Measurements from ENCODE around the gene NUP93.

The NUP93 gene

DNA sequence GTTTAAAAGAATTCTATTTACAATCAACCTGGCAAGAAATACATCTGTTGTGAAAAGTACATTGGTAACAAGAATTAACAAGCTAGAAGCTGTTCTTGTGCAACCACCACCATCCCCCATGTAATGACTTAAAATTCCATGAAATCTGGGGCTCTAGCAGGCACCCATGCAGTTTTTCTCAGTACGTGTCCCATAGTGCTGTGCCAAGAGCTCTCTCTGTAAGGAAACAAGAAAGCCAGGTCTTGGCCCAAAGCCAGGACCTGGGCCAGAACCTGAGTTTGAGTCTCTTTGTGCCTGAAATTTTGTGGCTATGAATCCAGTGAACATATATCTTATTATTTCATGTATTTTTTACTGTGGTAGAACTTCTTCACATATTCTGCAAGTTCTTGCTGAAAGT is 46.6 kb downstream of the NUP93 start:
- TF ChIP-seq, protein P1, sequence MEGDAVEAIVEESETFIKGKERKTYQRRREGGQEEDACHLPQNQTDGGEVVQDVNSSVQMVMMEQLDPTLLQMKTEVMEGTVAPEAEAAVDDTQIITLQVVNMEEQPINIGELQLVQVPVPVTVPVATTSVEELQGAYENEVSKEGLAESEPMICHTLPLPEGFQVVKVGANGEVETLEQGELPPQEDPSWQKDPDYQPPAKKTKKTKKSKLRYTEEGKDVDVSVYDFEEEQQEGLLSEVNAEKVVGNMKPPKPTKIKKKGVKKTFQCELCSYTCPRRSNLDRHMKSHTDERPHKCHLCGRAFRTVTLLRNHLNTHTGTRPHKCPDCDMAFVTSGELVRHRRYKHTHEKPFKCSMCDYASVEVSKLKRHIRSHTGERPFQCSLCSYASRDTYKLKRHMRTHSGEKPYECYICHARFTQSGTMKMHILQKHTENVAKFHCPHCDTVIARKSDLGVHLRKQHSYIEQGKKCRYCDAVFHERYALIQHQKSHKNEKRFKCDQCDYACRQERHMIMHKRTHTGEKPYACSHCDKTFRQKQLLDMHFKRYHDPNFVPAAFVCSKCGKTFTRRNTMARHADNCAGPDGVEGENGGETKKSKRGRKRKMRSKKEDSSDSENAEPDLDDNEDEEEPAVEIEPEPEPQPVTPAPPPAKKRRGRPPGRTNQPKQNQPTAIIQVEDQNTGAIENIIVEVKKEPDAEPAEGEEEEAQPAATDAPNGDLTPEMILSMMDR (IDR thresholded peaks at IDR 0.05), result no peak

DNA sequence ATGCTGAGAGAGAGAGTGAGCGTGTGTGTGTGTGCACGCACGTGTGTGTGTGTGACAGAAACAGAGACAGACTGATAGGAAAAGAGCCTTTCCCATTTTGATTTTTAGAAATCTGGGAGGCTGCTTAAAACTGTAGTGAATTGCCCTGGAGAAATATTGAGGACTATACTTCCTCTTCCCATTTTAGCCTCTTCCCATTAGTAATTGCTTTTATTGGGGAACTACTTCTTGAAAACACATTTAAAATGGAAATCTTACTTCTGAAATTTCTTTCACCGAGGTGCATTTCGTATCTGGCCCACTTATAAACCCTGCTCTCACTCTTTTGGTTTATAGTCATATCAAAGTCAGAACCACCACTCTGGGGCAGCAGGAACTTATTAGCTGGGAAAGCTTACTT is 47.1 kb downstream of the NUP93 start:
- TF ChIP-seq, protein P1 (IDR thresholded peaks at IDR 0.05), result no peak

DNA sequence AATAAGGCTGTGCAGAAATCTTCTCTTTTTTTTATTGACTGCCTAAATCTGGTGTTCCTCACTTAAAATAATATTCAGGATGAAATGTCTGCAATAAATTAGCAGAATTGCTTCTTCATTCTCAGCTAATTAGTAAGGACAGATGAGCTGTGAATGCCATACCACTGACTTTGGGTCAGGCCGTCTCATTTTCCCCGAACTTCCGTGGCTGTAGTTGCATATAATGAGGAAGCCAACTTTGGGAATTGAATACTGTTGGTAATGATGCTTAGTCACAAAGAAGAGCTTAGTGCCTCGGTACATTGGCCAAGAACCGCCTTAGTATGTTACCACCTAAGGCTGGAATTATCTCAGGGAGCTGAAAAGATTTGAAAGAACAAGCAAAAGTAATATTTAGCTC is 47.6 kb downstream of the NUP93 start:
- TF ChIP-seq, protein P1 (IDR thresholded peaks at IDR 0.05), result no peak

DNA sequence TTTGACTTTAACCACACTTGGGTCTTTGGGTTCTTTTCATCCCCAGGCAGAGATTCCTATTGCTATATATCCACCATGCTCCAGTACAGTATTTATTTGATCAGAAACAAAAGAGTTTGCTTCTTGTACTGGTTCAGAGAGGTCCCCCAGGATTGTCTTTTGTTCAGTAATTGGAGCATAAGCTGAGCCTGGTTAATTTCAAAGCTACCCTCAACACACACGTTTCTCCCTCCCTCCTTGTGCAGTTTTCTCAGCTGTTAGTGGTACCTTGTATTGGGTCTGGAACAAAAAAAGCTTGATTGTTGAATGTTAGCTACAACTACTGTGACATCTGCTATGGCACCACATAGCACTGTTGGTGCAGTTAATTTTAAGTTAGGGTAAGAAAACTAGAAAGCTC is 50.0 kb downstream of the NUP93 start:
- TF ChIP-seq, protein P1 (IDR thresholded peaks at IDR 0.05), result no peak

DNA sequence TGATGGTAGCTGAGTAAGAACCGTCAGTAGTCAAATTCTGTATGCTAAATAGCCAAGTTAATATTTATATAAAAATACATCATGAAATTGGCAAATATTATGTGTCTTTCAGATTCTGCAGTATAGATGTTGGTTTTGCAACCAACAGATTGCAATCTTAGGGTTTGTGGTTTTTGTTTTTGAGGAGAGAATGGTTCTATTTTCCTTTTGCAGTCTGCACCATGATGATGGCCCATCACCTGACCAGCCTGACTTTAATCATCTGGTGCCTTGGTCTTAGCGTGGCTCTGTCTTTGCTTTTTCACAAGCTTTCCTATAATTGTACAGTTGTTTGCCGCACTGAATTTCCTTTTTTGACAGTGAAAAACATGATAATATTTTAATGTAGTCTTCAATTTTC is 50.7 kb downstream of the NUP93 start:
- TF ChIP-seq, protein P1 (IDR thresholded peaks at IDR 0.05), result no peak

DNA sequence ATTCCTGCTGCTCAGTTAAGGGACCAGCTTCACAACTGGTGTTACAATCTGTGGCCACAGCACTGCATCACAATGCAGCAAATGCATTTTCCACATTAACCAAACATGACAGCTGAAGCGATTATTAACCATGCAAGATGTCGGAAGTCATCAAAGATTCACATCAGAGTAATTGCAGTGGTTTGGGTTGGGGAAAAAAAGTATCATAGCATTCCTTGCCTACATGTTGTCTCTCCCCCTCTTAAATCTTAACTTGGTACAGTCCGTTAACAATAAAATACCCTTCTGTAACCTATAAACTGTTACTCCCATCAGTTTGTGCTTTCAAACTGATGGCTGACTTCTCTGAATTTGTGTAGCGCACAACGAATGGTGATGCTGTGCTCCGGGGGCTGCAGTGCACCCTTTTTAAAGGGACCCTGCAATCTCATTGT is 51.6 kb downstream of the NUP93 start:
- TF ChIP-seq, protein P1 (IDR thresholded peaks at IDR 0.05), result no peak

DNA sequence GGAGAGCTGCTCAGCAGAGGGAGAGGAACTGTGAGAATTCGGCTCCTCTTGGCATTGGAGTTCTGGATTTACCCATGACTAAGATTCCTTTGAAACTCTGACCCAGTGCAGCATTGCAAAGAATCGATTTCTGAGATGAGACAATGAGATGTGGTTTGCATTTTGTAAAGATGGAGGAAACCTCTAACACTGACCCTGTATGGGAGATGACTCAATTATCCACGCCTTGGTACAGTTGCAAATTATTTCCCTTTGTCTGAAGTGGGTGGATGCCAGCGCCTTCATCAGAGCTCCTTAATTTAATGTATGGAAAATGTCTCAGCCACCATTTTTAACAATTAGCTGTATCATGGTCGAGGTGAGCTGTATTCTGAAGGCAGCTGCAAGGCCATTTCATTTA is 53.4 kb downstream of the NUP93 start:
- TF ChIP-seq, protein P1 (IDR thresholded peaks at IDR 0.05), result no peak

DNA sequence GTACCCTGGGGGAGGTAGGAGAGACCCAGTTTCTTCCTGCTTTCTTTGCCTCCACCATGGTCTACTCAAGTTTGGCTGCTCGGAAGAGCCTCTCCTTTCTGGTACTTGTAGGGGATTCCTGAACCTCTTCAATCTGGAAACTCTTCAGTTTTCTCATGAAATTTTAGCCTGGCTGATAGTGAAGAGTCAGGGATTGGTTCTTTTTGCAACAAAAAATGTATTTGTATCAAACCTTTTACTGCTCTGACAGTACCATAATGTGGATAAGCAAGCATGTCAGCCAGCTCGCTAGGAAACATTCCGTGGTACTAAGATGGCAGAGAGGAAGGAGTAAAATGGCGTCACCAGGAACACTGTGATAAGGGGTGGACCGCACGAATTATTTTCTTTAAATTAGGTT is 55.4 kb downstream of the NUP93 start:
- TF ChIP-seq, protein P1 (IDR thresholded peaks at IDR 0.05), result no peak
